Mesendoderm (in vitro differentiated cells): Measurements from ENCODE around the gene SUN1.

Source experiments
- DNase-seq: peaks from one replicate; pipeline ENCODE4 v3.0.0; 2013
- H2AK5ac ChIP-seq: 2 replicates; pipeline ENCODE4 v1.6.1; 2013; ENCODE audit warnings: low read length, inconsistent platforms
- H2BK120ac ChIP-seq: 2 replicates; pipeline ENCODE4 v1.6.1; 2013; ENCODE audit warnings: low read depth, mild to moderate bottlenecking, low read length, moderate library complexity, mixed read lengths
- H2BK15ac ChIP-seq: replicated peaks from 2 replicates; pipeline ENCODE4 v1.6.1; 2013; ENCODE audit warnings: low read depth, mild to moderate bottlenecking, moderate library complexity
- H2BK5ac ChIP-seq: 2 replicates; pipeline ENCODE4 v1.6.1; 2013; ENCODE audit warnings: low read length, inconsistent platforms
- H3K18ac ChIP-seq: 2 replicates; pipeline ENCODE4 v1.6.1; 2013; ENCODE audit warnings: mild to moderate bottlenecking, low read length, mixed read lengths
- H3K23ac ChIP-seq: one replicate; pipeline ENCODE4 v1.6.1; 2013; ENCODE audit warnings: low read length
- H3K27ac ChIP-seq: 2 replicates; pipeline ENCODE4 v1.5.1; 2013; ENCODE audit warnings: low read depth, mild to moderate bottlenecking, inconsistent platforms, low read length, moderate library complexity
- H3K27me3 ChIP-seq: 2 replicates; pipeline ENCODE4 v1.6.1; 2013; ENCODE audit warnings: low read length, control low read depth, mild to moderate bottlenecking, inconsistent platforms; ENCODE audit not compliant: insufficient read depth, poor library complexity
- H3K36me3 ChIP-seq: 2 replicates; pipeline ENCODE4 v1.6.1; 2013; ENCODE audit warnings: low read length, inconsistent platforms; ENCODE audit not compliant: control insufficient read depth, insufficient read depth
- H3K4ac ChIP-seq: one replicate; pipeline ENCODE4 v1.6.1; 2013; ENCODE audit warnings: low read depth, mild to moderate bottlenecking, low read length, moderate library complexity
- H3K4me1 ChIP-seq: 2 replicates; pipeline ENCODE4 v1.6.1; 2013; ENCODE audit warnings: low read depth, low read length, inconsistent platforms; ENCODE audit not compliant: control insufficient read depth
- H3K4me2 ChIP-seq: 2 replicates; pipeline ENCODE4 v1.6.1; 2013; ENCODE audit warnings: low read length
- H3K4me3 ChIP-seq: 2 replicates; pipeline ENCODE4 v1.5.1; 2013; ENCODE audit warnings: mild to moderate bottlenecking, low read length
- H3K56ac ChIP-seq: one replicate; pipeline ENCODE4 v1.6.1; 2013; ENCODE audit warnings: low read length
- H3K79me1 ChIP-seq: 2 replicates; pipeline ENCODE4 v1.6.1; 2013; ENCODE audit warnings: low read length, inconsistent platforms
- H3K79me2 ChIP-seq: 2 replicates; pipeline ENCODE4 v1.6.1; 2013; ENCODE audit warnings: mild to moderate bottlenecking, low read length; ENCODE audit not compliant: control insufficient read depth, insufficient read depth
- H3K9ac ChIP-seq: 2 replicates; pipeline ENCODE4 v1.6.1; 2013; ENCODE audit warnings: low read length, inconsistent platforms
- H4K5ac ChIP-seq: one replicate; pipeline ENCODE4 v1.6.1; 2013; ENCODE audit warnings: low read length
- H4K8ac ChIP-seq: one replicate; pipeline ENCODE4 v1.6.1; 2013; ENCODE audit warnings: low read depth, mild to moderate bottlenecking, control low read depth, low read length, moderate library complexity
- WGBS: extraction: QIAGEN DNeasy Blood & Tissue Kit; methylation state at CpG from one replicate; pipeline ENCODE4 v1.1.7; 2013; ENCODE audit warnings: low lambda C conversion rate, missing lambda C conversion rate; ENCODE audit not compliant: insufficient coverage; ENCODE audit errors: extremely low coverage; 5-methylcytosine and 5-hydroxymethylcytosine counted together

Gene SUN1

DNA sequence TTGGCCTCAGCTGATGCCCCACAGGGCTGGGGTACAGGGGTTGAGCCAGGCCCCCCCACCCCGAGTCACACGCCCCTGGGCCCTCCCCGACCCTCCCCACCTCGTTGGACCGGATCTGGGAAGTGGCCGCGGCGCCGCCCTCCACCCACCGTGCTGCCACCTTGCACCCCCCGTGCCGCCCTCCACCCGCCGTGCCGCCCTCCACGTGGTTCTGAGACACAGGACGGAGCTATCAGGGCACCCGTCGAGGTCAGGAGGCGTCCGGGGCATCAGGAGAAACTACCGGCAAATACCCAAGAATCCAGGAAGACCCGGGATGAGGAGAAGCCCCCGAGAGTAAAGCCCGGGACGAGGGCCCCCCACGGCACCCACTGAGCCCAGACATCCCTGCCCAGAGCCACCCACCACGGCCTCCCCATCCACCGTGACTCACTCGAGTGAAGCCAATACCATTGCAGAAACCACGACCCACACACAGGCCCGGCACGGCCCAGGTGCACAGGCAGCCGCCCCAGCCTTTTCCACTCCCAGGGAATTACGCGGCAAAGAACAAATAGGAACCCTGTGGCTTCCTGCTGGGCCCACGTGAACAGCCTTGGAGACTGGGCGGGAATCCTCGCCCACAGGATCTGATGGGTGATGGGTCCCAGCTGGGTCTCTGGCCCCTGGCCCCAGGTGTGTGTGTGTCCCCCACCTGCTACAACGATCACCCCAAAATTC is 88.2 kb downstream of the SUN1 start:
- H3K56ac ChIP-seq, result no peak overlapping the region
- no peak overlapping the region for H3K27ac ChIP-seq
- no peak overlapping the region for H2BK5ac ChIP-seq
- no peak overlapping the region for H4K5ac ChIP-seq
- H2AK5ac ChIP-seq, result no peak overlapping the region
- H2BK120ac ChIP-seq, result no peak overlapping the region
- H3K79me1 ChIP-seq, result no peaks in the 10 kb centered on the region
- H3K27me3 ChIP-seq, result no peaks in the 10 kb centered on the region
- no CpG with 5 or more reads among the region's 40 CpGs for WGBS
- H2BK15ac ChIP-seq, result no peak overlapping the region
- H3K9ac ChIP-seq, result no peak overlapping the region
- H3K79me2 ChIP-seq, result no peaks in the 10 kb centered on the region
- H3K4me2 ChIP-seq, result no peak overlapping the region
- no peaks in the 10 kb centered on the region for H3K36me3 ChIP-seq
- no peaks in the 10 kb centered on the region for H3K4me1 ChIP-seq
- H3K23ac ChIP-seq, result no peak overlapping the region
- no peak overlapping the region for H3K18ac ChIP-seq
- H3K4ac ChIP-seq, result no peak overlapping the region
- H3K4me3 ChIP-seq, result no peak overlapping the region
- H4K8ac ChIP-seq, result no peak overlapping the region
- no peak for DNase-seq

DNA sequence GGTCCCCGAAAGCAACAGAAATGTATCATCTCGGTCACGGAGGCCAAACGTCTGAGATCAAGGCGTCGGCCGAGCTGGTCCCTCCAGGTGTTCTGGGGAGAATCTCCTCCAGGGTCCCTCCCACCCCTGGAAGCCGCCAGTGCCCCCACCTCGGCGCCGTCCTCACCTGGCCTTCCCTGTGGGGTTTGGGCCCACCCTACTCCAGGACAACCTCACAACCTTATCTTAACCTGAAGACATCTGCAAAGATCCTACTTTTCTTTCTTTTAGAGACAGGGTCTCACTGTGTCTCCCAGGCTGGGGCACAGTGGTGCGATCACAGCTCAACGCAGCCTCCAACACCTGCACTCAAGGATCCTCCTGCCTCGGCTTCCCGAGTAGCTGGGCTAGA is 88.8 kb downstream of the SUN1 start:
- H3K56ac ChIP-seq, result no peak overlapping the region
- H3K18ac ChIP-seq, result no peak overlapping the region
- no peak overlapping the region for H3K4ac ChIP-seq
- H3K79me2 ChIP-seq, result no peaks in the 10 kb centered on the region
- H3K79me1 ChIP-seq, result no peaks in the 10 kb centered on the region
- WGBS, result no CpG with 5 or more reads among the region's 15 CpGs
- H3K4me2 ChIP-seq, result no peak overlapping the region
- no peak overlapping the region for H4K8ac ChIP-seq
- no peaks in the 10 kb centered on the region for H3K27me3 ChIP-seq
- no peak overlapping the region for H2BK5ac ChIP-seq
- H2AK5ac ChIP-seq, result no peak overlapping the region
- no peak overlapping the region for H3K27ac ChIP-seq
- no peak overlapping the region for H2BK15ac ChIP-seq
- DNase-seq, result no peak
- H4K5ac ChIP-seq, result no peak overlapping the region
- H2BK120ac ChIP-seq, result no peak overlapping the region
- no peak overlapping the region for H3K4me3 ChIP-seq
- H3K23ac ChIP-seq, result no peak overlapping the region
- no peaks in the 10 kb centered on the region for H3K36me3 ChIP-seq
- H3K9ac ChIP-seq, result no peak overlapping the region
- no peaks in the 10 kb centered on the region for H3K4me1 ChIP-seq

DNA sequence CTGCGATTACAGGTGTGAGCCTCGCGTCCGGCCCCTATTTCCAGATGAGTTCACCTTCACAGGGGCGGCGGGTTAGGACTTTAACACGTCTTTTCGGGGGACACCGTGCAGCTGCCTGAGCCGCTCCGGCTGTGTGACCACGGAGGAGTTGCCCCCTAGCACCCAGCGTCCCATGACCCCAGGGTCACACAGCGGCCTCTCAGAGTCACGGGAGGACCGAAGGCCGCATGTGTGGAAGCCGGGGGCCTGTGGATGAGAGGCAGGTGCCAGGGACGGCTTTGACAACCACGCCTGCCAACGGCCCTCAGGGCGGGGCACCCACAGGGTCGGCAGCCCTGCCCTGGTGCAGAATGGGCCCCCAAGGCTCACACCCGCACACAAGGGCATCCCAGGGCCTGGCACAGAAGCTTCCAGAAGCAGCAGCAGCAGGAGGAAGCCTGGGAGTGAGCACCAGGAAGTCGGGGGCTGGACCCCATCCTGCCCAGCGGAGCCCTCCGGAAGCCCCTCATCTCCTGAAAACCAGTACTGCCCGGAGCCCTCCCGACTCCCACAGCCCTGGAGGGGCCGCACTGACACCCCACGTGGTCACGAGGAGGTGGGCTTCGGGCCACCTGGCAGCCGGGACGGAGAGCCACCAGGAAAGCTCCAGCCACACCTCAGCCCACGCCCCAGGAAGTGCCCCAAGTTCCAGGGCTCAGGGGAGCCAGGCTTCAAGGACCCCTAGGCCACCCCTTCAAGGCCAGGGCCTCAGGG is 89.5 kb downstream of the SUN1 start:
- H3K4ac ChIP-seq, result no peak overlapping the region
- H3K18ac ChIP-seq, result no peak overlapping the region
- WGBS, result no CpG with 5 or more reads among the region's 36 CpGs
- DNase-seq, result no peak
- no peak overlapping the region for H4K8ac ChIP-seq
- no peaks in the 10 kb centered on the region for H3K36me3 ChIP-seq
- no peak overlapping the region for H3K9ac ChIP-seq
- H2BK120ac ChIP-seq, result no peak overlapping the region
- no peaks in the 10 kb centered on the region for H3K27me3 ChIP-seq
- no peak overlapping the region for H4K5ac ChIP-seq
- no peak overlapping the region for H2BK15ac ChIP-seq
- H3K56ac ChIP-seq, result no peak overlapping the region
- H3K79me1 ChIP-seq, result no peaks in the 10 kb centered on the region
- H3K79me2 ChIP-seq, result no peaks in the 10 kb centered on the region
- no peaks in the 10 kb centered on the region for H3K4me1 ChIP-seq
- no peak overlapping the region for H3K4me3 ChIP-seq
- no peak overlapping the region for H3K23ac ChIP-seq
- no peak overlapping the region for H3K27ac ChIP-seq
- H2BK5ac ChIP-seq, result no peak overlapping the region
- H3K4me2 ChIP-seq, result no peak overlapping the region
- H2AK5ac ChIP-seq, result no peak overlapping the region

DNA sequence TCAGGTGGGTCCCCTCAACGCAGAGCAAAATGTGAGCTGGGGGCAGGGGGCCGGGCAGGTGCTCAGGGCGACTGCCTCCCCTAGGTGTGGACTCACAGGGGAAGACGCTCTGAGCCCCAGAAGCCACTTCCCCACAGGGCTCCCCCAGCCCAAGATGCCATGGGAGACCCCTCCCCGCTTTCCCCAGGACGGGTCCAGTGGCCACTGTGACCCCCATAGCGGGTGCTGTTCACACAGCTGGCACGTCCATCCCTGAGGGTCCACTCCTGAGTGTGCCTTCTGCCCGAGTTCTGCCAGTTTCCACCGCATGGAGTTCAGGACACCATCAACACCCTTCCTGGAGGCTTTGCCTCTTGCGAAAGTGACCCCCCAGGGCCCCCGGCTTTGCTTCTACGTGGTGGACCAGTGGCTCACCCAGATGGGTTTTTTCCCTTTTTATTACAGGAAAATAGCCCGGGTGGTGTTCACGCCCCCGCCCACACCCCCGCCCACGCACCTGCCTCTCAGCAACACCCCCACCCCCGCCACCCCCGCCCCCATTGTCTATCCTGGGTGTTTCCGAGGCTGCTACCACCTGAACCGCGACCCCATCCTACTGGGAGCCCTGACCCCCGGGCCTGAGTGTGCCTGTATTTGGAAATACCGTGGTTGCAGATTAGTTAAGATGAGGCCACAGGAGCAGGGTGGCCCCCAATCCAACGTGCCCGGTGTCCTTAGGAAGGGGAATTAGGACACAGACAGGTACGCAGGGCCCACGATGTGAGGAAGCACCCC is 90.2 kb downstream of the SUN1 start:
- no peak overlapping the region for H3K27ac ChIP-seq

DNA sequence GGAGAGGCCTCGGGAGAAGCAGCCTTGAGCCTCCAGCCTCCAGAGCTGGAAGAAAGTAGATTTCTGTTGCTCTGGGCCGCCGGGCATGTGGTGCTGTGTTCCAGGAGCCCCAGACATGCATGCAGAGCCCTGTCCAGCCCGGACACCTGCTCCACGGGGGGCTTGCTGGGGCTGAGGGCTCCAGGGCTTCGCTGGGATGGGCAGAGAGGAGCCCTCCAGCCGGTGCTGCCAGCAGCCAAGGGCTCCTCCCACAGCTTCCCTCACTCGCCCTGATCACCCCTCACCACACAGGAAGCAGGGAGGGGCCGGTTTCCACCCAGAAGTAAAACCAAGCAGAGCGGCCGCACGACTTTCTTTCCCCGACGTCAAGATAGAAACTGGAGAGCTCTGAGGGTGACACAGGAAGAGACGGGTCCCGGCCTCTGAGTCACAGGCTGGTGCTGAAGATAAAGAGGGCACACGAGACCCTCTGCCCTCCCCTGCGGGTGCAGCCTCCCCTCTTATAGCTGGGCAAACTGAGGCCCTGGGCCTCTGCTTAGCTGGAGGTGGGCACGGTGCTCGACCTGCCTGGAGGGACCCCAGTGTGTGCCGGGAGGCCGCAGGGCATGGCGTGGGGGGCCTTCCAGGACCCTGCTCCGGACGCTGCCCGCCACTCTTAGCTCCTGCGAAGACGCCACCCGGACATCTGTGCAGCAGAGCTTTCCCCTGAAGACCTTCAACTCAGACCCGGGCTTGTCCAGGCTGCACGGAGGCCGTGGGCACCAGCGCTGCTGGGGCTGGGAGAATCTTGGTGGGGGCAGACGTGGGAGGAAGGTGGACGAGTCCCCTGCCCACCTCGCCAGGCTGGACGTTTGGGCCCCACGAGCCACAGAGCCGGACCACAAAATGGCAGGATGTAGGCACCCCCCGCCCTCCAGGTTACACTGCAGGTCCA is 91.1 kb downstream of the SUN1 start:
- Histone ChIP-seq H3K9ac (no peak overlapping the region), H3K27ac (no peak overlapping the region), H2BK120ac (no peak overlapping the region), H3K56ac (no peak overlapping the region), H3K18ac (no peak overlapping the region), H3K4me3 (no peak overlapping the region), H3K23ac (no peak overlapping the region), H3K79me1 (no peaks in the 10 kb centered on the region), H4K8ac (no peak overlapping the region), H3K79me2 (no peaks in the 10 kb centered on the region), H3K4me2 (no peak overlapping the region), H3K27me3 (no peaks in the 10 kb centered on the region), H3K36me3 (no peaks in the 10 kb centered on the region), H3K4ac (no peak overlapping the region), H2BK15ac (no peak overlapping the region), H3K4me1 (no peaks in the 10 kb centered on the region), H2AK5ac (no peak overlapping the region), H4K5ac (no peak overlapping the region), H2BK5ac (no peak overlapping the region)
- DNase-seq, result peak; percentile 48
- no CpG with 5 or more reads among the region's 40 CpGs for whole genome bisulfite sequencing

More for the DNA sequence above, 90.2 kb downstream of the SUN1 start:
- H3K4me2 ChIP-seq, result no peak overlapping the region
- no peak overlapping the region for H2BK5ac ChIP-seq
- no peak overlapping the region for H3K4me3 ChIP-seq
- H4K5ac ChIP-seq, result no peak overlapping the region
- no peak overlapping the region for H3K9ac ChIP-seq
- no peak overlapping the region for H3K18ac ChIP-seq
- H3K79me2 ChIP-seq, result no peaks in the 10 kb centered on the region
- H3K27me3 ChIP-seq, result no peaks in the 10 kb centered on the region
- H2BK120ac ChIP-seq, result no peak overlapping the region
- no peak overlapping the region for H2AK5ac ChIP-seq
- H2BK15ac ChIP-seq, result no peak overlapping the region
- no peak overlapping the region for H3K4ac ChIP-seq
- no peak overlapping the region for H3K23ac ChIP-seq
- no peaks in the 10 kb centered on the region for H3K36me3 ChIP-seq
- no peak for DNase-seq
- H4K8ac ChIP-seq, result no peak overlapping the region
- H3K79me1 ChIP-seq, result no peaks in the 10 kb centered on the region
- H3K4me1 ChIP-seq, result no peaks in the 10 kb centered on the region
- H3K56ac ChIP-seq, result no peak overlapping the region
- WGBS, result no CpG with 5 or more reads among the region's 29 CpGs
